GM12878 (cell line): Measurements from ENCODE around the gene PTPRN2.

ENCODE experiments used
- ATF2 ChIP-seq: IDR thresholded peaks from 2 replicates; pipeline ENCODE4 v1.6.1; 2012; ENCODE audit warnings: low read length, inconsistent platforms
- DPF2 ChIP-seq: fragments of 450-650 bp; IDR thresholded peaks from 2 replicates; pipeline ENCODE4 v1.6.1; 2017; ENCODE audit warnings: mild to moderate bottlenecking
- EP300 ChIP-seq, 2 experiments: fragments of 150-350 bp in 1 of 2; IDR thresholded peaks; 2 replicates each; pipeline ENCODE4 v1.6.1; 2011 to 2012; ENCODE audit warnings: low read depth in 2 of 2, low read length in 2 of 2, borderline replicate concordance in 1 of 2, improper control_type of control experiment in 1 of 2, inconsistent platforms in 1 of 2; ENCODE audit not compliant: control insufficient read depth in 1 of 2
- ESRRA ChIP-seq: IDR thresholded peaks from 2 replicates; pipeline ENCODE4 v1.6.1; 2012; ENCODE audit warnings: mild to moderate bottlenecking, low read length, improper control_type of control experiment
- FOS ChIP-seq: IDR thresholded peaks from 3 replicates; pipeline ENCODE4 v1.6.1; 2011; ENCODE audit warnings: borderline replicate concordance; ENCODE audit not compliant: insufficient read length; ENCODE audit errors: extremely low read depth
- FOXK2 ChIP-seq: fragments of 450-650 bp; IDR thresholded peaks from 2 replicates; pipeline ENCODE4 v1.6.1; 2017; ENCODE audit warnings: mild to moderate bottlenecking, moderate library complexity
- HDAC6 ChIP-seq: fragments of 200-600 bp; sonication (generic); IDR thresholded peaks from one replicate; pipeline ENCODE4 v1.8.0; 2017; ENCODE audit warnings: antibody characterized with exemption; ENCODE audit not compliant: unreplicated experiment
- SIX5 ChIP-seq: IDR thresholded peaks from 2 replicates; pipeline ENCODE4 v1.6.1; 2011; ENCODE audit warnings: mild to moderate bottlenecking, low read depth, low read length, moderate library complexity; ENCODE audit not compliant: severe bottlenecking
- TCF7 ChIP-seq: IDR thresholded peaks from 2 replicates; pipeline ENCODE4 v1.6.1; 2014; ENCODE audit warnings: antibody characterized with exemption, borderline replicate concordance
- ZNF274 ChIP-seq: IDR thresholded peaks from one replicate; pipeline ENCODE4 v1.8.0; 2011; ENCODE audit not compliant: insufficient read length, insufficient read depth

DNA sequence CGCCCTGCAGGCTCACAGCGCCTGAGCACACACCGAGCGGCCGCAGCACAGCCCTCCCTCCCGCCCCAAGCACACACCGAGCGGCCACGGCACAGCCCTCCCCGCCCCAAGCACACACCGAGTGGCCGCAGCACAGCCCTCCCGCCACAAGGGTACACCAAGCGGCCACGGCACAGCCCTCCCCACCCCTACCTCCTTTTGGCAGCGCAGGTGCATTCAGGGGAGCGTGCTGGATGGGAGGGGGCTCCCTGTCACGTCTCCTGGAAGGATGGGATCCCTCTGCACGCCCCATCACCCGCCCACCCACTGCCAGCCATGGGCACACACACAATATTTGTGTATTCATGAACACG lies 768.2 kb downstream of the PTPRN2 start:
- no peak for TF ChIP-seq DPF2
- TF ChIP-seq FOXK2: no peak
- no peak for TF ChIP-seq ZNF274
- TF ChIP-seq ATF2: no peak
- TF ChIP-seq SIX5: no peak
- no peak for TF ChIP-seq TCF7
- TF ChIP-seq FOS: no peak
- TF ChIP-seq HDAC6: no peak
- no peak for TF ChIP-seq EP300 (IDR thresholded peaks at IDR 0.05; ENCODE audit: borderline replicate concordance in 1 of 2, control insufficient read depth in 1 of 2, low read depth in 2 of 2, low read length in 2 of 2)
- no peak for TF ChIP-seq ESRRA
